ENCODE measurements around the gene NELL2.

GRCh38 chr12:44546060-44546459, 330.1 kb downstream of the NELL2 start:
- TF ChIP-seq CTCF (conservative IDR thresholded peaks at IDR 0.05; ENCODE audit: low read depth, low read length) (no peak), EZH2phosphoT487 (IDR thresholded peaks at IDR 0.05; ENCODE audit: borderline replicate concordance, low read length) (no peak), EZH2 (IDR thresholded peaks at IDR 0.05; ENCODE audit: low read length, unreplicated experiment) (no peak)
